ENCODE measurements around the gene ADGRL3. TPM values are rescaled to one million over a fixed set of nuclear protein-coding genes. Genes with fewer than 3 reads are reported as not detected.

ADGRL3 gene
- total and polyA plus RNA-seq, 4 donors = 0.07 to 1.7 (median 0.82) TPM

DNA sequence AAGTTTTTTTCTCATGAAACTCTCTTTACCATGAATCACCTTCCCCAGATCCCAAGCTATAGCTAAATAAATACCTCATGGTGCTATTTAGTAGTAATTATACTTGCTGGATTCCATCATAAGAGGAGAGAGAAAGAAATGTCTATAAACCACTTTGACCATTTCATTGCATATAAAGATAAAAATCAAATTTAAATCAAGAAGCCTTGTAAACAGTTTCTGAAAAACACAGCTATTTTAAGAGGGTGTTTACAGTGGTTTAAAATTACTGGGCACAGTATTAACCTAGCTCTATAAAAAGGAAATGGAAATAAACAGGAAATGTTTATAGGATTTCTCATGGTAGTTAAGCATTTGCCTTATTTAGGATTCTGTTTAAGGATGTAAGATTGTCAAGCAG is 637.9 kb downstream of the ADGRL3 start:
- Histone ChIP-seq H3K9me3 (ENCODE audit: control insufficient read depth in 4 of 4, low read length in 3 of 4) (no peaks in the 10 kb centered on the region), H3K27me3 (ENCODE audit: control insufficient read depth in 4 of 4, insufficient read depth in 4 of 4, low read length in 3 of 4) (no peaks in the 10 kb centered on the region), H3K27ac (ENCODE audit: low read depth in 1 of 2, low read length in 2 of 2) (no peak overlapping the region), H3K4me1 (ENCODE audit: control insufficient read depth in 4 of 4, insufficient read depth in 4 of 4, low read length in 3 of 4) (no peaks in the 10 kb centered on the region), H3K9ac (ENCODE audit: low read depth in 1 of 2, low read length in 2 of 2) (no peak overlapping the region), H3K4me3 (ENCODE audit: low read depth in 1 of 3, low read length in 3 of 3) (no peak overlapping the region), H3K36me3 (ENCODE audit: control insufficient read depth in 4 of 4, insufficient read depth in 3 of 4, low read depth in 1 of 4, low read length in 3 of 4) (no peaks in the 10 kb centered on the region)
- DNase-seq (ENCODE audit: low spot score) = no peak
- no peak for TF ChIP-seq RXRA (IDR thresholded peaks at IDR 0.05)
- no peak for TF ChIP-seq EGR1 (IDR thresholded peaks at IDR 0.05; ENCODE audit: low read depth in 2 of 2)
- TF ChIP-seq, protein P1, sequence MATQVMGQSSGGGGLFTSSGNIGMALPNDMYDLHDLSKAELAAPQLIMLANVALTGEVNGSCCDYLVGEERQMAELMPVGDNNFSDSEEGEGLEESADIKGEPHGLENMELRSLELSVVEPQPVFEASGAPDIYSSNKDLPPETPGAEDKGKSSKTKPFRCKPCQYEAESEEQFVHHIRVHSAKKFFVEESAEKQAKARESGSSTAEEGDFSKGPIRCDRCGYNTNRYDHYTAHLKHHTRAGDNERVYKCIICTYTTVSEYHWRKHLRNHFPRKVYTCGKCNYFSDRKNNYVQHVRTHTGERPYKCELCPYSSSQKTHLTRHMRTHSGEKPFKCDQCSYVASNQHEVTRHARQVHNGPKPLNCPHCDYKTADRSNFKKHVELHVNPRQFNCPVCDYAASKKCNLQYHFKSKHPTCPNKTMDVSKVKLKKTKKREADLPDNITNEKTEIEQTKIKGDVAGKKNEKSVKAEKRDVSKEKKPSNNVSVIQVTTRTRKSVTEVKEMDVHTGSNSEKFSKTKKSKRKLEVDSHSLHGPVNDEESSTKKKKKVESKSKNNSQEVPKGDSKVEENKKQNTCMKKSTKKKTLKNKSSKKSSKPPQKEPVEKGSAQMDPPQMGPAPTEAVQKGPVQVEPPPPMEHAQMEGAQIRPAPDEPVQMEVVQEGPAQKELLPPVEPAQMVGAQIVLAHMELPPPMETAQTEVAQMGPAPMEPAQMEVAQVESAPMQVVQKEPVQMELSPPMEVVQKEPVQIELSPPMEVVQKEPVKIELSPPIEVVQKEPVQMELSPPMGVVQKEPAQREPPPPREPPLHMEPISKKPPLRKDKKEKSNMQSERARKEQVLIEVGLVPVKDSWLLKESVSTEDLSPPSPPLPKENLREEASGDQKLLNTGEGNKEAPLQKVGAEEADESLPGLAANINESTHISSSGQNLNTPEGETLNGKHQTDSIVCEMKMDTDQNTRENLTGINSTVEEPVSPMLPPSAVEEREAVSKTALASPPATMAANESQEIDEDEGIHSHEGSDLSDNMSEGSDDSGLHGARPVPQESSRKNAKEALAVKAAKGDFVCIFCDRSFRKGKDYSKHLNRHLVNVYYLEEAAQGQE (IDR thresholded peaks at IDR 0.05) = no peak
- no peak for TF ChIP-seq FOXA2 (IDR thresholded peaks at IDR 0.05)
- no peak for TF ChIP-seq HNF4G (IDR thresholded peaks at IDR 0.05)
- no peak for TF ChIP-seq TAF1 (conservative IDR thresholded peaks at IDR 0.05)
- no peak for TF ChIP-seq JUND (IDR thresholded peaks at IDR 0.05)
- TF ChIP-seq NR2F2 (IDR thresholded peaks at IDR 0.05) = no peak
- no peak for TF ChIP-seq RAD21 (IDR thresholded peaks at IDR 0.05)
- TF ChIP-seq, protein P2, sequence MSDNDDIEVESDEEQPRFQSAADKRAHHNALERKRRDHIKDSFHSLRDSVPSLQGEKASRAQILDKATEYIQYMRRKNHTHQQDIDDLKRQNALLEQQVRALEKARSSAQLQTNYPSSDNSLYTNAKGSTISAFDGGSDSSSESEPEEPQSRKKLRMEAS (IDR thresholded peaks at IDR 0.05) = no peak
- TF ChIP-seq, protein P3, sequence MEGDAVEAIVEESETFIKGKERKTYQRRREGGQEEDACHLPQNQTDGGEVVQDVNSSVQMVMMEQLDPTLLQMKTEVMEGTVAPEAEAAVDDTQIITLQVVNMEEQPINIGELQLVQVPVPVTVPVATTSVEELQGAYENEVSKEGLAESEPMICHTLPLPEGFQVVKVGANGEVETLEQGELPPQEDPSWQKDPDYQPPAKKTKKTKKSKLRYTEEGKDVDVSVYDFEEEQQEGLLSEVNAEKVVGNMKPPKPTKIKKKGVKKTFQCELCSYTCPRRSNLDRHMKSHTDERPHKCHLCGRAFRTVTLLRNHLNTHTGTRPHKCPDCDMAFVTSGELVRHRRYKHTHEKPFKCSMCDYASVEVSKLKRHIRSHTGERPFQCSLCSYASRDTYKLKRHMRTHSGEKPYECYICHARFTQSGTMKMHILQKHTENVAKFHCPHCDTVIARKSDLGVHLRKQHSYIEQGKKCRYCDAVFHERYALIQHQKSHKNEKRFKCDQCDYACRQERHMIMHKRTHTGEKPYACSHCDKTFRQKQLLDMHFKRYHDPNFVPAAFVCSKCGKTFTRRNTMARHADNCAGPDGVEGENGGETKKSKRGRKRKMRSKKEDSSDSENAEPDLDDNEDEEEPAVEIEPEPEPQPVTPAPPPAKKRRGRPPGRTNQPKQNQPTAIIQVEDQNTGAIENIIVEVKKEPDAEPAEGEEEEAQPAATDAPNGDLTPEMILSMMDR (IDR thresholded peaks at IDR 0.05; ENCODE audit: low read depth, low read length, missing input control) = no peak
- no peak for TF ChIP-seq FOXA1 (IDR thresholded peaks at IDR 0.05)
- TF ChIP-seq, protein P4, sequence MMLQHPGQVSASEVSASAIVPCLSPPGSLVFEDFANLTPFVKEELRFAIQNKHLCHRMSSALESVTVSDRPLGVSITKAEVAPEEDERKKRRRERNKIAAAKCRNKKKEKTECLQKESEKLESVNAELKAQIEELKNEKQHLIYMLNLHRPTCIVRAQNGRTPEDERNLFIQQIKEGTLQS (IDR thresholded peaks at IDR 0.05) = no peak
- no peak for TF ChIP-seq SP1 (IDR thresholded peaks at IDR 0.05)

DNA sequence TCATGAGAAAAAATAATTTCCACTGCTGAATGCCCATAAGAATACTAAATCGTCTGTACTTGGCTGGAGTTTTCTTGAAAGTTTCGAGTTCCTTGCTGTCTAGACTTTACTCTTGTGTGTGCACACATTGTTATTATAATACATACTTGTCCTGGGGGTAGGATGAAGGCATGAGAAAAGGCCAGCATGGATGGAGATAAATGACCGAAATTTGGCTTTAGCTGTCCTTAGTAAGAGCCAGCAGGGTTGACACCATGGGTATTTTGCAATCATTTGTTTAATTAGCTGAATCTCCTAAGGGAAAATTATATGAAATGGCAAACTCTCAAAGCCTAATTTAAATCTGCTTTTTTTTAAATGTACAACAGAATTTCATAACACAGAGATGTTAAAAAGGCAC is 641.6 kb downstream of the ADGRL3 start:
- no peaks in the 10 kb centered on the region for H3K36me3 ChIP-seq (ENCODE audit: control insufficient read depth in 4 of 4, insufficient read depth in 3 of 4, low read depth in 1 of 4, low read length in 3 of 4)
- TF ChIP-seq, protein P5, sequence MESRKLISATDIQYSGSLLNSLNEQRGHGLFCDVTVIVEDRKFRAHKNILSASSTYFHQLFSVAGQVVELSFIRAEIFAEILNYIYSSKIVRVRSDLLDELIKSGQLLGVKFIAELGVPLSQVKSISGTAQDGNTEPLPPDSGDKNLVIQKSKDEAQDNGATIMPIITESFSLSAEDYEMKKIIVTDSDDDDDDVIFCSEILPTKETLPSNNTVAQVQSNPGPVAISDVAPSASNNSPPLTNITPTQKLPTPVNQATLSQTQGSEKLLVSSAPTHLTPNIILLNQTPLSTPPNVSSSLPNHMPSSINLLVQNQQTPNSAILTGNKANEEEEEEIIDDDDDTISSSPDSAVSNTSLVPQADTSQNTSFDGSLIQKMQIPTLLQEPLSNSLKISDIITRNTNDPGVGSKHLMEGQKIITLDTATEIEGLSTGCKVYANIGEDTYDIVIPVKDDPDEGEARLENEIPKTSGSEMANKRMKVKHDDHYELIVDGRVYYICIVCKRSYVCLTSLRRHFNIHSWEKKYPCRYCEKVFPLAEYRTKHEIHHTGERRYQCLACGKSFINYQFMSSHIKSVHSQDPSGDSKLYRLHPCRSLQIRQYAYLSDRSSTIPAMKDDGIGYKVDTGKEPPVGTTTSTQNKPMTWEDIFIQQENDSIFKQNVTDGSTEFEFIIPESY (IDR thresholded peaks at IDR 0.05) = no peak
- TF ChIP-seq RAD21 (IDR thresholded peaks at IDR 0.05) (no peak), HNF4G (IDR thresholded peaks at IDR 0.05) (no peak), HNF4A (conservative IDR thresholded peaks at IDR 0.05) (no peak), FOXA1 (IDR thresholded peaks at IDR 0.05) (no peak), SP1 (IDR thresholded peaks at IDR 0.05) (no peak)
- TF ChIP-seq, protein P4 (IDR thresholded peaks at IDR 0.05) = no peak
- TF ChIP-seq, protein P3 (IDR thresholded peaks at IDR 0.05; ENCODE audit: low read depth, low read length, missing input control) = no peak
- H3K9me3 ChIP-seq (ENCODE audit: control insufficient read depth in 4 of 4, low read length in 3 of 4) = no peaks in the 10 kb centered on the region
- no peak overlapping the region for H3K27ac ChIP-seq (ENCODE audit: low read depth in 1 of 2, low read length in 2 of 2)
- H3K9ac ChIP-seq (ENCODE audit: low read depth in 1 of 2, low read length in 2 of 2) = no peak overlapping the region
- 67% methylated on average over 3 of the region's 3 CpGs for WGBS
- no peaks in the 10 kb centered on the region for H3K27me3 ChIP-seq (ENCODE audit: control insufficient read depth in 4 of 4, insufficient read depth in 4 of 4, low read length in 3 of 4)
- H3K4me1 ChIP-seq (ENCODE audit: control insufficient read depth in 4 of 4, insufficient read depth in 4 of 4, low read length in 3 of 4) = no peaks in the 10 kb centered on the region
- no peak for DNase-seq (ENCODE audit: low spot score)
- no peak overlapping the region for H3K4me3 ChIP-seq (ENCODE audit: low read depth in 1 of 3, low read length in 3 of 3)

Measured in liver (tissue), 9 donors.